MCF 10A (cell line): ENCODE measurements around the gene FARSA. TPM values are rescaled to one million over a fixed set of nuclear protein-coding genes. Genes with fewer than 3 reads are reported as not detected.
A peak's percentile ranks its signal among the peaks of the same experiment; 100 is the strongest.
"Not testable (repeated sequence)": the region's sequence is repeated elsewhere in the genome, so short reads cannot be mapped to it uniquely, and the experiment has no call there.

Source experiments
- BruUV-seq: library from RNA; stranded (reverse); fragments of 400-500 nt; replicated peaks from 2 replicates; lab custom pipeline; 2021; lab: Mats Ljungman, UMichigan
- CTCF ChIA-PET: fragments of 300-600 bp; sonication (Branson Sonifier 250); formaldehyde crosslinking; extraction: SDS; loops from one replicate; lab custom pipeline; 2021; ENCODE audit warnings: antibody characterized with exemption, inconsistent platforms; lab: Yijun Ruan, JAX
- POLR2A ChIA-PET: fragments of 300-600, 350-650 bp; sonication (Branson Sonifier 250); formaldehyde crosslinking; extraction: SDS; loops from one replicate; lab custom pipeline; 2020; ENCODE audit warnings: antibody characterized with exemption, inconsistent platforms; lab: Yijun Ruan, JAX
- DNase-seq: peaks from one replicate; pipeline ENCODE4 v3.0.0-alpha.2; 2018; ENCODE audit not compliant: unreplicated experiment
- H3K27ac Mint-ChIP-seq: one replicate; pipeline ENCODE4 v1.8.0; 2022; ENCODE audit warnings: mild to moderate bottlenecking, low read depth, mixed read lengths; ENCODE audit not compliant: unreplicated experiment
- H3K27me3 Mint-ChIP-seq: one replicate; pipeline ENCODE4 v1.8.0; 2022; ENCODE audit warnings: mixed read lengths; ENCODE audit not compliant: insufficient read depth, unreplicated experiment
- H3K36me3 Mint-ChIP-seq: one replicate; pipeline ENCODE4 v1.8.0; 2022; ENCODE audit warnings: mild to moderate bottlenecking, moderate library complexity, mixed read lengths; ENCODE audit not compliant: insufficient read depth, unreplicated experiment
- H3K4me1 Mint-ChIP-seq: one replicate; pipeline ENCODE4 v1.8.0; 2022; ENCODE audit warnings: mixed read lengths; ENCODE audit not compliant: insufficient read depth, unreplicated experiment
- H3K4me3 Mint-ChIP-seq: one replicate; pipeline ENCODE4 v1.8.0; 2022; ENCODE audit warnings: mild to moderate bottlenecking, moderate library complexity, mixed read lengths; ENCODE audit not compliant: unreplicated experiment
- H3K9me3 Mint-ChIP-seq: one replicate; pipeline ENCODE4 v1.8.0; 2022; ENCODE audit warnings: mixed read lengths; ENCODE audit not compliant: unreplicated experiment
- CTCF ChIP-seq: fragments of 200-600 bp; IDR thresholded peaks from one replicate; pipeline ENCODE4 v1.8.0; 2022; ENCODE audit warnings: antibody characterized with exemption, mild to moderate bottlenecking; ENCODE audit not compliant: unreplicated experiment
- intact Hi-C: fragments of 100-400 bp; cut with micrococcal nuclease; formaldehyde crosslinking; loops from 2 replicates; pipeline ENCODE4 v1.14.1; 2022
- total RNA-seq: library from RNA; stranded (reverse); gene quantifications from 2 replicates; pipeline ENCODE4 v1.2.3, GENCODE V29; 2022

Gene FARSA
- total RNA-seq, 1 experiment from 2014 or later: 107 TPM

GRCh38 chr19:12956446-12957388, 23.2 kb upstream of the FARSA start, which contains the start of gene GADD45GIP1:
Gene GADD45GIP1 (minus strand): TSS chr19:12957223. CDS start chr19:12957212, 11 bp downstream.
- Mint-ChIP-seq H3K27ac (peak within 1 kb of the TSS; percentile 89), H3K4me3 (peak within 1 kb of the TSS; percentile 83), H3K4me1 (peaks cover 23% of the 10 kb centered on the region), H3K36me3 (peaks cover 28% of the 10 kb centered on the region), H3K9me3 (no peaks in the 10 kb centered on the region), H3K27me3 (no peaks in the 10 kb centered on the region)
- no TSS peak for BruUV-seq
- no peak for TF ChIP-seq CTCF
- ChIA-PET CTCF (interaction anchor here (0.6 to 6.1 kb wide), 4 partner anchors 8 to 180 kb away, joined by 3 to 39 read pairs (median 4); no protein-coding TSS in a partner anchor), POLR2A (interaction anchor here (0.6 to 3.6 kb wide), 13 partner anchors 8 to 884 kb away, joined by 3 to 51 read pairs (median 3); partner anchors contain the start of genes FARSA and RAD23A)
- peak; percentile 80 for DNase-seq
- intact Hi-C loops: no loop called here

- Mint-ChIP-seq H3K4me1 (peaks cover 23% of the 10 kb centered on the region), H3K4me3 (peak overlapping the region; percentile 83), H3K9me3 (no peaks in the 10 kb centered on the region), H3K27ac (peak overlapping the region; percentile 89), H3K27me3 (no peaks in the 10 kb centered on the region), H3K36me3 (peaks cover 35% of the 10 kb centered on the region)
- CTCF ChIA-PET: interaction anchor here (1.6 to 6.1 kb wide), 2 partner anchors 9 to 105 kb away, joined by 3 to 39 read pairs; no protein-coding TSS in a partner anchor
- POLR2A ChIA-PET: interaction anchor here (0.6 to 3.6 kb wide), 13 partner anchors 8 to 885 kb away, joined by 3 to 51 read pairs (median 3); partner anchors contain the start of genes FARSA, JUNB and RAD23A
- no peak for DNase-seq
- TSS peak; percentile 46 for BruUV-seq
- no peak for TF ChIP-seq CTCF
- intact Hi-C loops: no loop called here
These were observed 22.5 kb upstream of the FARSA start for GRCh38 chr19:12955996-12956395.

GRCh38 chr19:12955575-12955974, 22.1 kb upstream of the FARSA start:
- POLR2A ChIA-PET: interaction anchor here (0.7 to 3.6 kb wide), 11 partner anchors 8 to 885 kb away, joined by 3 to 51 read pairs (median 4); partner anchors contain the start of genes FARSA, GCDH, JUNB and RAD23A
- peaks cover 23% of the 10 kb centered on the region for H3K4me1 Mint-ChIP-seq

GRCh38 chr19:12954612-12954962, 21.1 kb upstream of the FARSA start:
- Mint-ChIP-seq H3K4me1 (peaks cover 29% of the 10 kb centered on the region), H3K4me3 (peak overlapping the region; percentile 83), H3K36me3 (peaks cover 49% of the 10 kb centered on the region), H3K27ac (peak overlapping the region; percentile 36), H3K9me3 (no peaks in the 10 kb centered on the region), H3K27me3 (no peaks in the 10 kb centered on the region)
- CTCF ChIA-PET: interaction anchor here (0.7 to 6.1 kb wide), 2 partner anchors 11 to 328 kb away, joined by 3 to 39 read pairs; no protein-coding TSS in a partner anchor
- no peak for DNase-seq
- intact Hi-C loops: no loop called here
- POLR2A ChIA-PET: interaction anchor here (0.8 to 3.6 kb wide), 10 partner anchors 9 to 198 kb away, joined by 3 to 51 read pairs (median 4); partner anchors contain the start of genes FARSA, GCDH and RAD23A
- TF ChIP-seq CTCF: no peak
- no TSS peak for BruUV-seq

More at GRCh38 chr19:12955575-12955974, 22.1 kb upstream of the FARSA start:
- peaks cover 39% of the 10 kb centered on the region for H3K36me3 Mint-ChIP-seq
- H3K4me3 Mint-ChIP-seq: peak overlapping the region; percentile 83
- BruUV-seq, DNase-seq, H3K27me3 Mint-ChIP-seq, H3K9me3 Mint-ChIP-seq, intact Hi-C loops: not testable (repeated sequence)
- peak overlapping the region; percentile 89 for H3K27ac Mint-ChIP-seq
- CTCF ChIA-PET: interaction anchor here (0.6 to 6.1 kb wide), 4 partner anchors 10 to 475 kb away, joined by 3 to 39 read pairs (median 3); no protein-coding TSS in a partner anchor
